GM19372 (cell line): ENCODE data around the gene AP3M1.
"Not testable (repeated sequence)": the region's sequence is repeated elsewhere in the genome, so short reads cannot be mapped to it uniquely, and the experiment has no call there.

ENCODE experiments used
- ATAC-seq: cut with Tn5 transposase; IDR thresholded peaks from one replicate; pipeline ENCODE4 v1.9.1; 2021; ENCODE audit warnings: mild to moderate bottlenecking, low read depth, moderate library complexity; ENCODE audit not compliant: unreplicated experiment

The AP3M1 gene

DNA sequence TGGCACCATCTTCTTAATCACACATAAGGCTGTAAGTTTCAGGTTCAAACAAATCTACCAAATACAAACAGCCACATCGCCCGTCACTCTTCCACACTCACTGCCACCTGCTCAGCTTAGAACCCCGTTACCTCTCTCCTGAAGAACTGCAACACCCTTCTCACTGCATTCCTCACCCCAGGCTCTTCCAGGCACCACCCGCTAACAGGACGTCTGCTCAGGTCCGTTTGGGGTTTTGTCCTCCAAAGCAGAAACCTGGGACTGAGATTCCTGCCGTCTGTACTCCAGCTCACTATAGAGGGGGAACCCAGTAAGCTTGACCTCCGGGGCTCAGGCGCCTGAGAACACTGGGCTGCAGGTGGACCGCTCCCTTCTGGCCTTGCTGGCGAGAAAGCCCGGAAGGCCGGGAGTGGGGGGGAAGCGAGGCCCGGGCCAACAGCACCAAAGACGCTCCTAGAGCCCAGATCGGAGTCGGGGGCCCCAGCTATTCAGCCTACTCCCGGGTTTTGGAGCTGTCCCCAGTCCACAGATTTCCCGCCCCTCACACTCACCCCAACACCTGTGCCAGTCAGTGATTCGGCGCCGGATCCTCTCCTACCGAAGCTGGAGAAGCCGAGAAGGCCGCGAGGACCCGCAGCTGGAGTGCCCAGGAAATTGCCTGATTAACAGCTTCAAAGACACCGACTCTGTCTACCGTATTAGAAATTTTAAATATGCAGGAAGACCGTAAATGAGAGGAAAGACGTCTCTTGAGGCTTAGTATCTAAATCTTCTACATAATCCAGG lies at the start of gene AP3M1:
AP3M1 (minus strand) TSS at position 625 of the 786 bp plus-strand sequence. CDS start 12,449 bp downstream, outside the sequence.
- ATAC-seq: peak; percentile 33

DNA sequence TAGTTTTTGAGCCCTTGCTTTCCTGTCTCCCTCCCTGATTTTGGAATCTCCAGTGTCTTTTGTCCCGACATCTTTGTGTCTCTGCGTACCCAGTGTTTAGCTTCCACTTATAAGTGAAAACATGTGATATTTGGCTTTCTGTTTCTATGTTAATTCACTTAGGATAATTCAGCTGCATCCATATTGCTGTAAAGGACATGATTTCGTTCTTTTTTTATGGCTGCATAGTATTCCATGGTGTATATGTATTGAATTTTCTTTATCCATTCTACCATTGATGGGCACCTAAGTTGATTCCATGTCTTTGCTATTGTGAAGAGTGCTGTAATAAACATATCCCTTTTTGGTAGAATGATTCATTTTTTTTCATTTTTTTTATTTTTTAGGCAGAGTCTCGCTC lies 48.7 kb upstream of the AP3M1 start:
- ATAC-seq: no peak

DNA sequence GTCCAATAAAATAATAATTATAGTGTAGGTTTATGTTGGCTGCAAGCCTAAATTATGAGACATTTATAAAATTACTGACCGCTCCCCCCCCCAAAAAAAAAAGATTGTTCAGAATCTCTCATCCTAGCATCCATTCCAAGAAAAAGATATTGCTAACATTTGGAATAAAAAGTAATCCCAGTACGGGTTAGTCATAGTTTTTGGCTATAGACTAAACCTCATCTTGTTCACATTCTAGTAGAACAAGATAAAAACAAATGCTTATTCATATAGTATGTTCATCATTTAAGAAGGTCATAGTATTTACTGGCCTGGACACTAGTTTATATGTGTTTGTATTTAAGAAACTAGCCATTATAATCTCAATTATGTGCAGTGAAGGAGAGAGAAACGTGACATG lies 44.4 kb upstream of the AP3M1 start:
- ATAC-seq: no peak

DNA sequence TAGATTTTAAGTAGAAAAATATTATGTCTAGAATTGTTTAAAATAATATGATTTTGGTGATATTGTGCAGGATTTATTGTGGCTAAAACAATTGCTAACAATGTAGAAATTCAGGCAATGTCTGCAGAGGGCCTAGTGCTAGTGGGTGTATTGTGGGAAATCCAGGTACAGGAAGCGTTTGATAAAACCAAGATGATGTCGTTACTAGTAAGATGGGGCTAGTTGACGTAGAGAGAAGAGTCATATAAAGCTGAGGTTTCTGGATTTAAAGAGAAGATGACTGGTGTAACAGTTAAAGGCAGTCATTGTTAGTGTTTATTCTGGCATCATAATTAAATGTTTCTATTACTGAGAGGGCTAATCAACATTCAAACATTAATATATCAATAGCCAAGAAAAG lies 43.9 kb upstream of the AP3M1 start:
- ATAC-seq: no peak

DNA sequence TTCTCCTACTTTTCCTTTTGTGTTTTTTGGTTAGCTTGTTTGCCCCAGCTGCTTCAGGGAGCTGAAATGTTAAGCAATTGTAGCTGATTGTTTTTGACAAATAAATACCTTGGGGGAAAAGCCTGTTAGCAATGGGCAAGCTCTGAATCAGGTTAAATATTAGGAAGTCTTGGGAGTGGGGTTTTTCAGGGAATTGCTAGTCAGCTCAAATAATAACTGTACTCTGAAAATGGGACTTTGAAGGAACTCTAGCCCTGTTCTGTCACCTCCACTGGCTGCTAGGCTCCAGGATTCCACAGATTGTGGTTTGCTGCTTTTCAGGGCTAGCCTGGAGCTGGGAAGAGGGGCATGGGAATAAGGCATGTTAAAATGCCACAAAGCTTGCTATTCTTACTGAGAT lies 39.9 kb upstream of the AP3M1 start:
- no peak for ATAC-seq

- peak; percentile 68 for ATAC-seq
These were observed 39.4 kb upstream of the AP3M1 start for GRCh38 chr10:74189999-74190421.

DNA sequence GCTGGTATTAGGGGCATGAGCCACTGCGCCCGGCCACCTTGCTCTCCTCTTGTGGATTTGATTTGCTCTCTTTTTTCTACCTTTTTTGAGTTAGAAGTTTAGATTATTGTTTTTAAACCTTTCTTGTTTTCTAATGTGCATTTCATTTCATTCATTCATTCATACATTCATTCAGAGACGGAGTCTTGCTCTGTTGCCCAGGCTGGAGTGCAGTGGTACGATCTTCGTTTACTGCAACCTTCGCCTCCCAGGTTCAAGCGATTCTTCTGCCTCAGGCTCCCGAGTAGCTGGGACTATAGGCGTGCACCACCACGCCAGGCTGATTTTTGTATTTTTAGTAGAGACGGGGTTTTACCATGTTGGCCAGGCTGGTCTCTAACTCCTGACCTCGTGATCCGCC lies 38.0 kb upstream of the AP3M1 start:
- not testable (repeated sequence) for ATAC-seq

DNA sequence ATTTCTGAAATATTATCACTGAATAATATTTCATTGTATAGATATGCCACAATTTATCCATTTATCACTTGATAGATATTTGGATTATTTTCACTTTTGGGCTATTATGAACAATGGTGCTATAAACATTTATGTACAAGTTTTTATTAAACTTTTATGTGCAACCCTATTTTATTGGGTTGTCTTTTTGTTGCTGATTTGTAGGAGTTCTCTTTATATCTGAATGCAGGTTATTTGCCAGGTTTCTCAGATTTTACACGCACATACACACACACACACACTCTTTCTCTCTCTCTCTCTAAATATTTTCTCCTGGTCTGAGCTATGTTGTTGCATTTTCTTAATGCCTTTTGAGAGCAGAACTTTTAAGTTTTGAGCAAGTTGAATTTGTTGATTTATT lies 36.6 kb upstream of the AP3M1 start:
- no peak for ATAC-seq

GRCh38 chr10:74186678-74187077 lies 36.0 kb upstream of the AP3M1 start:
- ATAC-seq: no peak

GRCh38 chr10:74179111-74179710 lies 28.6 kb upstream of the AP3M1 start:
- ATAC-seq: no peak

DNA sequence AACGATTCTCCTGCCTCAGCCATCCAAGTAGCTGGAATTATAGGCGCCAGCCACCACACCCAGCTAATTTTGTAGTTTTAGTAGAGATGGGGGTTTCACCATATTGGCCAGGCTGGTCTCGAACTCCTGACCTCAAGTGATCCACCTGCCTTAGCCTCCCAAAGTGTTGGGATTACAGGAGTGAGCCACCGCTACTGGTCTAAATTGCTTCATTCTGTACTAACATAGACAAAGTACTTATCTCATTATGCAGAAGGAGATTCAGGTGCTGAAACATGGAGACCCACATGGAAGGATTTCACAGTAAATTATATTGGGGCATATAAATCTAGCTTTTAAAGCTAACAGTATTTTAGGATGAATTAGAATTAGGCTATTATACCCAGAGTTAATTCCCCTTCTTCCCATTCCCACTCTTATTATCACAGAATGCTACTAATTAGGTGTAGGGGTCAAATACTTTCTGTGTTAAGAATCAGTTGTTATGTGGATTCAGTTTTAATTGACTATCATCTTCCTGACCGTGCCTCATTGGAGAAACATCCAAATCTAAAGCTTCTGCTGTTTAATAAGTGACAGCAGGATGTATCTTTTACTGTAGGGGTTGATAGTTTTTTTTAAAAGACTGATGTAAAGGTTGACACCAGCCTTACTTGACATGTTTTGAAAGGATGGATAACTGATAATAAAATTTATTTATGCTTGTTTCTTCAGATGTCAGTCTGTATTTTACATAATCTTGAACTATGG lies 27.6 kb upstream of the AP3M1 start:
- ATAC-seq: no peak

GRCh38 chr10:74177140-74177677 lies 26.6 kb upstream of the AP3M1 start:
- ATAC-seq: no peak

- peak; percentile 77 for ATAC-seq
These were observed 25.9 kb upstream of the AP3M1 start for GRCh38 chr10:74176380-74177139.

DNA sequence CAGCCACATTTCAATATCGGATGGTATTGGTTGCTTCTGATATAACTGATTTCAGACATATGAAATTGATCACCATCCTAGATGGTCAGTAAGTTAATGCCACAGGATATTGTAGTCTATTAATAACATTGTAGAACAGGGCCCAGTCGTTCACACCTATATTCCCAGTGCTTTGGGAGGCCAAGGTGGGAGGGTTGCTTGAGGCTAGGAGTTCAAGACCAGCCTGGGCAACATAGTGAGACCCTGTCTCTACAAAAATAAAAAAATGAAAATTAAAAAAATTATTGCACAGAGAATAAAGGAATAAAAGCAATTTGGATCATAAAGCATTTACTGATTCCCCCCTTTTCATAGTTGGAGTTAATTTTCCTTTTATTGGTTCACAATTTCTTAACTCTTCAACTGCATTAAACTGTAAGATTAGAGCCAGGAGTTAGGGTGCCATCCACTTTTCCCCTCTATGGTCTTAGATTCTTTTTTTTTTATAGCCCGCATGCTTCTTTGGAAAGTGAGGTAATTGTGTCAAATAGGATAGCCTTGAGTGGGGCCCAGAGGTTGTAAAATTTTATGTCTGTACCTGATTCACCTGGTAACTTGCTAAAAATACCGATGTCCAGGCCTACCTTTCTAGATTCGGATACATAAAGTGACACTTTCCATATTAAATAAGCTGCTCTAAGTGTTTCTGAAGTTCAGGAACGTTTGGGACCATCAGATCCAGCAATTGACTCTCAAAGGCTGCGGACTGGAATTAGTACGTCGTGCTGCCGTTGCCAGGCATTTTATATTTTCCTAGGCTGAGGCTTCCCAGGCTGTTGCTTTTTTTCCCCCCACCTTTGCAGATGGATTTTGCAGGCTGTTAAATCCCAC lies 25.1 kb upstream of the AP3M1 start:
- ATAC-seq: no peak

DNA sequence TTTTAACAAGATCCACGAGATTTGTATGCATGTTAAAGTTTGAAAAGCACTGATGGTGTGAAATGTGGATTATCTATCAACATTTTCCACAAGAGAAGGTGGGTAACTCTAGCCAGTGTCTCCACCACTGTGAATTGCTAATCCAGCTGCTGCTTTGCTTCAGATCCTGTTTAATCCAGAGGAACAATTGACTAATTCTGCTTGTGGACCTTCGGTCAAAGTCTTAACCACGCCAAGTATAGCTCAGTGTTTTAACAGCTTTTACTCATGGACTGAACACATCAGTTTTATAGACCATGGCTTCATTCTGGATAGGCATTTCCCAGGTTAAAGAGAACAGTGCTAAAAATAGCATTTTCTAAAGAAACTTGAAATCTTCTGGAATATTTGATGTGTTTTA lies 23.9 kb upstream of the AP3M1 start:
- no peak for ATAC-seq

GRCh38 chr10:74171625-74172024 lies 21.0 kb upstream of the AP3M1 start:
- ATAC-seq: no peak

DNA sequence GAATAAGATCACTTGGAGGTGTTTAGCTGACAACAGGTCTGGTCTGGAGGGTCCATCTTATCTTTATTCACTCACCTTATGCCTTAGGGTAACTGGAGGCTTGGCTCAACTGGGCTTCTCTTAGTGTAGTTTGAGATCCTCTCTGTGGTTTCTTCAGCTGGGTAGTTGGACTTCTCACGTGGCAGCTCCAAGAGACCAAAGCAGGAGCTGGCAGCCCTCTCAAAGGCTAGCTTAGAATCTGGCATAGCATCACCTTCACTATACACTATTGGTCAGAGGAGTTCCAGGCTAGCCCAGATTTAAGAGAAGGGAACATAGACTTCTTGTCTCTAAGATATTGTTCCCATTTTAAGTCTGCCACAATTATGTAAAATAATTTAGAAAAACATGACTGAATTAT lies 16.8 kb upstream of the AP3M1 start:
- ATAC-seq: no peak

DNA sequence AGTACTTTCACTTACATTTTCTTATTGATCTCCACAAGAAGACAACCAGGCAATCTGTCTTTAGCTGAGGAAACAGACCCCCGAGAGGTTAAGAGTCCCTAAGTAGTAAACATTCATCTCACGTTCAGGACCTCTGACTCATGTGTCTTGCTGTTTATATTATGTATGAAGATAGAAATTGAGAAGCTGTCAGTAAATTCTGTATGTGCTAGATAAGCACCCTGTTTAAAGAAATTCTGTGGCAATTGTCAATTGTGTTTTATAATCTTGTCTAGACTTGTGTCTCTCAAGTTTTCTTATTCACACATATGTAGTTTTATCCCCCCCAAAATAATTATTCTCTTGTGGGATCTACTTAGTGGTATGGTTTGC lies 14.9 kb upstream of the AP3M1 start:
- ATAC-seq: no peak

DNA sequence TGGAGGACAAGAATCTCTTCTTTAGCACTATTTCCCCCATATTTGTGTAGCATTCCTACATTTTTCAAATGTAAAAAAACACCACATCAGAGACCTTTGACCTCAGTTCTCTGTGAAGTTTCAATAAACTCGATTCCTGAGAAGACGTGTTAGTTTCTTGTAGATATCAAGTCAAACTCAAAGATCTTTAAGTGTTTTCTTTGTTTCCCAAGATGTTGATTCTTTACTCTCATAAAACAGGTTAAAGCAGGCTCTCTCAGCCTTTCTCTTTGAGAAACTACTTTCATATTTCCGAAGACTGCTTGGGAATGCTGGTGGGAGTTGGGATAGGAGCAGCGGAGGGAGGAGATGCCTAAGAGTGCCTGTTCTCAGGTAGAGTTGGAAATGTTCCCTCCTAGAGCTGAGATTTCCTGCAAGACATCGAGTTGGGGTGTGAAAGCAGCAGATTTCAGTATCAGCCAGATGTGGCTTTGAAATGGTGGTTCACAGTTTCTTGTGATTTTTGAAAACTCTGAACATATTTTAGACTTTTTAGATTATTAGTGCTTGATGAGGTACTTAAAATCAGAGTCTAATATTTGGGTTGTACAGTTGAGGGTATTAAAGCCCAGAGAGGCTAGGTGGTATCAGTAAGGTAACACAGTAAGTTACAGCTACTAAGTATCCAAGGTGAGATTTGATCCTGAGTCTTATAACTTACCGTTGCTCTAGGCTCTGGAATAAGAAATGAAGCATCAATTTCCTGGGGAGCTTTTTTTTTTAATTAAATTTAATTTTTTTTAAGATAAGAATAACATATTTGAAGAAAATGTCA lies 14.3 kb upstream of the AP3M1 start:
- no peak for ATAC-seq
